ENCODE results near the gene MST1R. TPM values are rescaled to one million over a fixed set of nuclear protein-coding genes. Genes with fewer than 3 reads are reported as not detected.

MST1R gene
- total and polyA plus RNA-seq, 2 experiments from 2014 or later = 0.32 to 0.35 TPM

DNA sequence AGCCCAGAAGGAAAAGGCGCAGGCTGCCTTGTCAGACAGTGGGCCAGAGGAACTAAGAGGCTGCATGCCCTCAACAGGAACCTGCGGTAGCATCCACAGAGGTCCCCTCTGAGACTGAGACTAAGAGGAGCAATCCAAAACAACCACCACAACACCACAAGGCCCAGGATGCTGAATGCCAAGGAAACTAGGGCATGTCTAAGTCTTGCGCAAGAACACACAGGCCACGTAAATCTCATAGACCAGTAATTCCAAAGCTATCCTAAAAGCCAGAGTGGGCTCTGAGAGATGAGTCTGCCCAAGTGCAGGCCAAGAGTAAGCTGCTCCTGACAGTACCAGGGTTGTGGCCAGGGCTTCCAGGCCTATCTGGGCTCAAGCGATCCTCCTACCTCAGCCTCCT, 13.0 kb upstream of the MST1R start:
- no peaks in the 10 kb centered on the region for H3K79me2 ChIP-seq (ENCODE audit: insufficient read depth)
- H3K27ac ChIP-seq = peak overlapping the region; percentile 15; the same call in 1 of the 2 replicates
- WGBS, 2 experiments (ENCODE audit: low coverage in 1 of 2, low lambda C conversion rate in 2 of 2, missing lambda C conversion rate in 2 of 2) = 83 to 88% methylated on average over 5 of the region's 5 CpGs
- H3K4me2 ChIP-seq (ENCODE audit: unreplicated experiment) = no peak overlapping the region
- H3K36me3 ChIP-seq (ENCODE audit: low read depth) = no peaks in the 10 kb centered on the region
- H3K9me3 ChIP-seq (ENCODE audit: low read depth) = no peaks in the 10 kb centered on the region
- in situ Hi-C loops (cut with MboI) = no loop called here
- no peak overlapping the region for H3K4me3 ChIP-seq
- peak; percentile 79 for DNase-seq
- TF ChIP-seq EZH2phosphoT487 (IDR thresholded peaks at IDR 0.05; ENCODE audit: insufficient read depth, low read depth) (no peak), EZH2 (IDR thresholded peaks at IDR 0.05; ENCODE audit: insufficient read depth, poor library complexity, severe bottlenecking) (no peak)
- no peaks in the 10 kb centered on the region for H3K27me3 ChIP-seq (replicated peaks; ENCODE audit: insufficient read depth)
- H3F3A ChIP-seq (ENCODE audit: insufficient read depth) = no peaks in the 10 kb centered on the region
- no peak overlapping the region for H2AFZ ChIP-seq
- H3K9me2 ChIP-seq (ENCODE audit: insufficient read depth) = no peaks in the 10 kb centered on the region
- H4K20me1 ChIP-seq (ENCODE audit: insufficient read depth) = no peaks in the 10 kb centered on the region
- no peak overlapping the region for H3K9ac ChIP-seq
- no peaks in the 10 kb centered on the region for H3K4me1 ChIP-seq (ENCODE audit: insufficient read depth)

DNA sequence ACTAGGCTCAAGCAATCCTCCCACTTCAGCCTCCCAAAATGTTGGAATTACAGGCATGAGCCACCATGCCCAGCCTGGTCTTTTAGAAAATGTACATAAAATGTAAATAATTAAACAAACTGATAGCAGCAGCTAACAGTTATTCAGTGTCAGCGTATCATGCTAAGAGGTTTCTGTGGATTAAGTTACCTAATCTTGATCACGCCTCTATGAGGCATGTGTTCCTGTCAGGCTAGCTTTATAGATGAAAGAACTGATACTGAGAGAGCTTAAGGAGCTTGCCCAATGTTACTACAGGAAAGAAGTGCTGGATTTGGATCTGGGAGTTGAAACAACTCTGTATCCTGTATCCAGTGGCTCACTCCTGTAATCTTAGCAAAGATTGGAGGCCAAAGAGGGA, 11.2 kb upstream of the MST1R start:
- no peaks in the 10 kb centered on the region for H4K20me1 ChIP-seq (ENCODE audit: insufficient read depth)
- 93% methylated on average over 2 of the region's 2 CpGs for WGBS, 2 experiments (ENCODE audit: low coverage in 1 of 2, low lambda C conversion rate in 2 of 2, missing lambda C conversion rate in 2 of 2)
- H2AFZ ChIP-seq = no peak overlapping the region
- no peaks in the 10 kb centered on the region for H3F3A ChIP-seq (ENCODE audit: insufficient read depth)
- no peaks in the 10 kb centered on the region for H3K9me3 ChIP-seq (ENCODE audit: low read depth)
- no peak overlapping the region for H3K27ac ChIP-seq
- DNase-seq = no peak
- no peaks in the 10 kb centered on the region for H3K4me1 ChIP-seq (ENCODE audit: insufficient read depth)
- H3K36me3 ChIP-seq (ENCODE audit: low read depth) = no peaks in the 10 kb centered on the region
- TF ChIP-seq EZH2 (IDR thresholded peaks at IDR 0.05; ENCODE audit: insufficient read depth, poor library complexity, severe bottlenecking) (no peak), EZH2phosphoT487 (IDR thresholded peaks at IDR 0.05; ENCODE audit: insufficient read depth, low read depth) (no peak)
- H3K27me3 ChIP-seq (replicated peaks; ENCODE audit: insufficient read depth) = no peaks in the 10 kb centered on the region
- in situ Hi-C loops (cut with MboI) = no loop called here
- H3K4me2 ChIP-seq (ENCODE audit: unreplicated experiment) = no peak overlapping the region
- H3K9ac ChIP-seq = no peak overlapping the region
- no peaks in the 10 kb centered on the region for H3K9me2 ChIP-seq (ENCODE audit: insufficient read depth)
- H3K4me3 ChIP-seq = no peak overlapping the region
- no peaks in the 10 kb centered on the region for H3K79me2 ChIP-seq (ENCODE audit: insufficient read depth)

DNA sequence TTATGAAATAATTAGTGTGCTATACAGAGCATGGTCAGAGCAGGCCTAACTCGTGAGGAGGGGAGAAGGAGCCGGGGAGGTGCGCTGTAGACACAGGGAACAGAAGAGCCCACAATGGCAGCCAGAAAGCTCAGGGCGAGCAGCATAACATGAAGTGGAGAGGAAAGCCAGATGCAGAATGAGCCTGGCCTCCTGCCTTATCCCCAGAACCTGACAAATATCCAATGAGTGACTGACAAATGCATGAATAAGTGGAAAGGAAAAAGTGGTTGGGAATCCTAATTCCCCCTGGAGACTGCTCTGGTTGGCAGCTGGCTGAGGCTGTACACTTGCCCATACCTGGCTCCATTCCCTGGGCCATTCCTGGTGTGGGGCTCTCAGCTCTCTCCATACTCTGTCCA, 9.2 kb upstream of the MST1R start:
- no peak for DNase-seq
- TF ChIP-seq EZH2phosphoT487 (IDR thresholded peaks at IDR 0.05; ENCODE audit: insufficient read depth, low read depth) = no peak
- TF ChIP-seq EZH2 (IDR thresholded peaks at IDR 0.05; ENCODE audit: insufficient read depth, poor library complexity, severe bottlenecking) = no peak
- Histone ChIP-seq H3K27ac (no peak overlapping the region), H2AFZ (no peak overlapping the region), H3K9me3 (ENCODE audit: low read depth) (no peaks in the 10 kb centered on the region), H3K27me3 (replicated peaks; ENCODE audit: insufficient read depth) (no peaks in the 10 kb centered on the region), H3K4me3 (no peak overlapping the region), H3K79me2 (ENCODE audit: insufficient read depth) (no peaks in the 10 kb centered on the region), H3K4me2 (ENCODE audit: unreplicated experiment) (no peak overlapping the region), H3K9ac (no peak overlapping the region), H3F3A (ENCODE audit: insufficient read depth) (no peaks in the 10 kb centered on the region), H3K4me1 (ENCODE audit: insufficient read depth) (no peaks in the 10 kb centered on the region), H3K36me3 (ENCODE audit: low read depth) (no peaks in the 10 kb centered on the region), H3K9me2 (ENCODE audit: insufficient read depth) (no peaks in the 10 kb centered on the region), H4K20me1 (ENCODE audit: insufficient read depth) (no peaks in the 10 kb centered on the region)
- in situ Hi-C loops (cut with MboI) = no loop called here
- 81 to 83% methylated on average over 4 of the region's 4 CpGs for WGBS, 2 experiments (ENCODE audit: low coverage in 1 of 2, low lambda C conversion rate in 2 of 2, missing lambda C conversion rate in 2 of 2)

DNA sequence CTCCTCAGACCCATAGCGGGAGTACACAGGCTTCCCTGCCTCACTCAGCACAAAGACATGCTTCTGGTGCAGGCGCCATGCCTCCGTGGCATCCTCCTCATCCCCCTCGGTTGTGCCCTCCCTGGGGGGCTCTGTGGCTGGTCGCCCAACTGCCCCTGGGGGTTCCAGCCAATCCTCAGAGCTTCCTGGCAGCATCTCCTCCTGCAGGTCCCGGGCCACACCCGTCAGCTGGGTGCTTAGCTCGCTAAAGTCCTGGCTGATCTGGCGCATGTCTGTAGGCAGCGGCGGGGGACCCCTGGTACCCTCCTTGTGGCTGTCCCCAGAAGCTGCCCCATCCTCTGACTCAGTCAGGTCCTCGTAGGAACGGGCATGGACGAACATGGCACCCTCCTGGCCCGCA, 7.9 kb upstream of the MST1R start:
- H3K9ac ChIP-seq = no peak overlapping the region
- H2AFZ ChIP-seq = no peak overlapping the region
- H3K79me2 ChIP-seq (ENCODE audit: insufficient read depth) = no peaks in the 10 kb centered on the region
- no peak overlapping the region for H3K4me3 ChIP-seq
- no peaks in the 10 kb centered on the region for H3K4me1 ChIP-seq (ENCODE audit: insufficient read depth)
- no peaks in the 10 kb centered on the region for H4K20me1 ChIP-seq (ENCODE audit: insufficient read depth)
- H3K9me2 ChIP-seq (ENCODE audit: insufficient read depth) = no peaks in the 10 kb centered on the region
- no peak overlapping the region for H3K27ac ChIP-seq
- 92% methylated on average over 15 of the region's 15 CpGs for WGBS, 2 experiments (ENCODE audit: low coverage in 1 of 2, low lambda C conversion rate in 2 of 2, missing lambda C conversion rate in 2 of 2)
- DNase-seq = no peak
- H3K36me3 ChIP-seq (ENCODE audit: low read depth) = no peaks in the 10 kb centered on the region
- TF ChIP-seq EZH2phosphoT487 (IDR thresholded peaks at IDR 0.05; ENCODE audit: insufficient read depth, low read depth) = no peak
- no peak for TF ChIP-seq EZH2 (IDR thresholded peaks at IDR 0.05; ENCODE audit: insufficient read depth, poor library complexity, severe bottlenecking)
- H3K9me3 ChIP-seq (ENCODE audit: low read depth) = no peaks in the 10 kb centered on the region
- in situ Hi-C loops (cut with MboI) = no loop called here
- no peak overlapping the region for H3K4me2 ChIP-seq (ENCODE audit: unreplicated experiment)
- no peaks in the 10 kb centered on the region for H3K27me3 ChIP-seq (replicated peaks; ENCODE audit: insufficient read depth)
- no peaks in the 10 kb centered on the region for H3F3A ChIP-seq (ENCODE audit: insufficient read depth)

DNA sequence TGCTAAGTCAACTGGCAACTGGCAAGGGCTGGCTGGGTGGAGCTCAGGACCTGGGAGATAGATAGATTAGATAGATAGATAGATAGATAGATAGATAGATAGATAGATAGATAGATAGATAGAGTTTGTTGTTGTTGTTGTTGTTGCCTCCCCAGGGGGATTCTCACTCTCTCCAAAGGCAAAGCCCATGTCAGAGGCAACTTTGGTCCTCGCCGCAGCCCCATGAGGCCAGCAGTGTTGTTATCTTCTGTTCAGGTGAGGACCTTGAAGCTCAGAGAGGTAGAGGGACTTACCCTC, 7.4 kb upstream of the MST1R start:
- no peak for TF ChIP-seq EZH2 (IDR thresholded peaks at IDR 0.05; ENCODE audit: insufficient read depth, poor library complexity, severe bottlenecking)
- TF ChIP-seq EZH2phosphoT487 (IDR thresholded peaks at IDR 0.05; ENCODE audit: insufficient read depth, low read depth) = no peak
- H4K20me1 ChIP-seq (ENCODE audit: insufficient read depth) = no peaks in the 10 kb centered on the region
- in situ Hi-C loops (cut with MboI) = no loop called here
- H3K27me3 ChIP-seq (replicated peaks; ENCODE audit: insufficient read depth) = no peaks in the 10 kb centered on the region
- H3K4me1 ChIP-seq (ENCODE audit: insufficient read depth) = 0 out of 2 replicates have a peak, but pooled peaks cover 4% of the 10 kb centered on the region
- no peak overlapping the region for H3K27ac ChIP-seq
- no peaks in the 10 kb centered on the region for H3K79me2 ChIP-seq (ENCODE audit: insufficient read depth)
- WGBS, 2 experiments (ENCODE audit: low coverage in 1 of 2, low lambda C conversion rate in 2 of 2, missing lambda C conversion rate in 2 of 2) = 100% methylated on average over 2 of the region's 2 CpGs
- no peaks in the 10 kb centered on the region for H3K36me3 ChIP-seq (ENCODE audit: low read depth)
- no peaks in the 10 kb centered on the region for H3K9me3 ChIP-seq (ENCODE audit: low read depth)
- DNase-seq = no peak
- no peak overlapping the region for H2AFZ ChIP-seq
- H3K9ac ChIP-seq = no peak overlapping the region
- H3K4me3 ChIP-seq = no peak overlapping the region
- no peak overlapping the region for H3K4me2 ChIP-seq (ENCODE audit: unreplicated experiment)
- no peaks in the 10 kb centered on the region for H3K9me2 ChIP-seq (ENCODE audit: insufficient read depth)
- 0 out of 2 replicates have a peak, but pooled peaks cover under 1% of the 10 kb centered on the region for H3F3A ChIP-seq (ENCODE audit: insufficient read depth)
